GM21526 (cell line): ENCODE results near the gene UROC1.

Experiments
- ATAC-seq: cut with Tn5 transposase; IDR thresholded peaks from one replicate; pipeline ENCODE4 v1.9.1; 2021; ENCODE audit warnings: moderate library complexity; ENCODE audit not compliant: unreplicated experiment, low FRiP score

UROC1 gene

GRCh38 chr3:126533506-126533905, 15.9 kb upstream of the UROC1 start:
- ATAC-seq: no peak

GRCh38 chr3:126531051-126531330, 13.4 kb upstream of the UROC1 start:
- no peak for ATAC-seq

- no peak for ATAC-seq
Measured at GRCh38 chr3:126530171-126531050, 12.8 kb upstream of the UROC1 start.

GRCh38 chr3:126529585-126530170, 12.1 kb upstream of the UROC1 start:
- ATAC-seq: no peak

GRCh38 chr3:126528800-126529541, 11.4 kb upstream of the UROC1 start:
- no peak for ATAC-seq

- no peak for ATAC-seq
Measured at GRCh38 chr3:126528419-126528799, 10.8 kb upstream of the UROC1 start.

- no peak for ATAC-seq
Measured at GRCh38 chr3:126527455-126528211, 10.1 kb upstream of the UROC1 start.

- no peak for ATAC-seq
Measured at GRCh38 chr3:126527006-126527405, 9.4 kb upstream of the UROC1 start.

- no peak for ATAC-seq
Measured at GRCh38 chr3:126526668-126527005, 9.1 kb upstream of the UROC1 start.

GRCh38 chr3:126525853-126526667, 8.5 kb upstream of the UROC1 start:
- ATAC-seq: no peak

GRCh38 chr3:126525091-126525852, 7.7 kb upstream of the UROC1 start:
- no peak for ATAC-seq

- no peak for ATAC-seq
Measured at GRCh38 chr3:126524429-126524988, 6.9 kb upstream of the UROC1 start.

- no peak for ATAC-seq
Measured at GRCh38 chr3:126523745-126524428, 6.3 kb upstream of the UROC1 start, which contains the start of gene CHST13. Gene CHST13 (plus strand): TSS chr3:126524155. CDS start chr3:126524333, 178 bp downstream.

GRCh38 chr3:126522363-126522788, 4.8 kb upstream of the UROC1 start:
- ATAC-seq: no peak

GRCh38 chr3:126521122-126521891, 3.7 kb upstream of the UROC1 start:
- no peak for ATAC-seq

- ATAC-seq: no peak
Measured at GRCh38 chr3:126519506-126520455, 2.2 kb upstream of the UROC1 start.

- no peak for ATAC-seq
Measured at GRCh38 chr3:126518779-126519177, 1.2 kb upstream of the UROC1 start.
